Choroid plexus epithelial cell (primary cell): ENCODE results near the gene SPEG.

Experiments
- DNase-seq: peaks from one replicate; pipeline ENCODE4 v3.0.0-alpha.2; 2010; ENCODE audit warnings: low read depth
- H3K4me3 ChIP-seq: 2 replicates; pipeline ENCODE4 v1.5.1; 2011; ENCODE audit warnings: low read depth, mild to moderate bottlenecking, control low read depth, low read length, moderate library complexity
- CTCF ChIP-seq: conservative IDR thresholded peaks from 2 replicates; pipeline ENCODE4 v1.5.1; 2011; ENCODE audit warnings: low read depth, mild to moderate bottlenecking, control low read depth, inconsistent platforms, low read length, moderate library complexity

The SPEG gene

GRCh38 chr2:219400562-219400961 lies 34.1 kb upstream of the SPEG start:
- DNase-seq, result no peak
- H3K4me3 ChIP-seq, result no peak overlapping the region
- TF ChIP-seq CTCF, result no peak

- TF ChIP-seq CTCF, result no peak
Measured at GRCh38 chr2:219401606-219402005, 33.0 kb upstream of the SPEG start.

GRCh38 chr2:219402665-219403515 lies 31.8 kb upstream of the SPEG start:
- no peak overlapping the region for H3K4me3 ChIP-seq
- TF ChIP-seq CTCF, result peak; percentile 97
- DNase-seq, result peak; percentile 91

More at GRCh38 chr2:219401606-219402005, 33.0 kb upstream of the SPEG start:
- DNase-seq, result no peak
- H3K4me3 ChIP-seq, result no peak overlapping the region

- no peak for DNase-seq
- no peak for TF ChIP-seq CTCF
Measured at GRCh38 chr2:219403861-219404260, 30.8 kb upstream of the SPEG start.

GRCh38 chr2:219404291-219404910 lies 30.2 kb upstream of the SPEG start:
- DNase-seq, result no peak
- no peak overlapping the region for H3K4me3 ChIP-seq
- no peak for TF ChIP-seq CTCF

More at GRCh38 chr2:219403861-219404260, 30.8 kb upstream of the SPEG start:
- no peak overlapping the region for H3K4me3 ChIP-seq

GRCh38 chr2:219404954-219405353 lies 29.7 kb upstream of the SPEG start:
- TF ChIP-seq CTCF, result no peak
- no peak overlapping the region for H3K4me3 ChIP-seq
- DNase-seq, result no peak
